Measurements from ENCODE around the gene MRI1. TPM values are rescaled to one million over a fixed set of nuclear protein-coding genes. Genes with fewer than 3 reads are reported as not detected.

The MRI1 gene
- total RNA-seq (2021; ENCODE audit: unreplicated experiment) (19.6 TPM), Bru-seq, nascent RNA (percentile 43 among the genes with signal in this experiment), BruChase-seq, experiment 1, labeled RNA remaining after a 6-hour chase (percentile 54 among the genes with signal in this experiment), BruChase-seq, experiment 2, labeled RNA remaining after a 2-hour chase (percentile 55 among the genes with signal in this experiment)
- polyA plus RNA-seq (2012): 11.1 and 13.1 TPM in 2 replicates
- long read RNA-seq, partial matches to known transcripts: 3 of 11 reads
- long read RNA-seq, other reads (novel, unspliced or antisense): 5 of 11 reads

DNA sequence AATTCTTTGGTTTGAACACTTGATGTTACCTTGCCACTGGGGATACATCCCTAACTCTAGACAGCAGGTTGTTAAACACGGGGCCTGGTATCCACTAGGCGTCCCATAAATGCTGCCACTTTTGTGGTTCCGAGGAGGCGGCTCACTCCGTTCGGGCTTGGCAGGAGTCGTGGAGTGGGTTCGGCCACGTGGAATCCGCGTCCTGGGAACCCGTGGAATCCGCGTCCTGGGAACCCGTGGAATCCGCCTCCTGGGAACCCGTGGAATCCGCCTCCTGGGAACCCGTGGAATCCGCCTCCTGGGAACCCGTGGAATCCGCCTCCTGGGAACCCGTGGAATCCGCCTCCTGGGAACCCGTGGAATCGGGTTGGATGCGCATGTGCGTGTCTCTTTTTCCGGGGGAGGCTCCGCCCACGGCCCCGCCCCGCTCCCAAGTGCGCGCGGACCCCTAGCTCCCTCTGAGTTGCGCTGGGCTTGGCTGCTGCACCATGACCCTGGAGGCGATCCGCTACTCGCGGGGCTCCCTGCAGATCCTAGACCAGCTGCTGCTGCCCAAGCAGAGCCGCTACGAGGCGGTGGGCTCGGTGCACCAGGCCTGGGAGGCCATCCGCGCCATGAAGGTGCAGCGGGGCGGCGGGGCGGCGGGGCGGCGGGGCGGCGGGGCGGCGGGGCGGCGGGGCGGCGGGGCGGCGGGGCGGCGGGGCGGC is at the start of gene MRI1:
TSS of gene MRI1 (plus strand) at position 422 of the 707 bp plus-strand sequence. CDS start at position 489, 67 bp downstream.
- no peaks in the 10 kb centered on the region; a peak in 3 of 4 replicates for H3K36me3 ChIP-seq (ENCODE audit: control insufficient read depth in 1 of 2, insufficient read depth in 2 of 2, low read length in 2 of 2)
- peak within 1 kb of the TSS; percentile 58 to 63 for H3K4me3 ChIP-seq (replicated peaks in 1 of 2; ENCODE audit: low read depth in 1 of 2, low read length in 2 of 2)
- peak within 1 kb of the TSS; percentile 78 for H3K4me2 ChIP-seq (ENCODE audit: low read length)
- intact Hi-C loops (cut with micrococcal nuclease): no loop called here
- H3K27me3 ChIP-seq (ENCODE audit: insufficient read depth, low read length): no peaks in the 10 kb centered on the region
- POLR2A ChIA-PET: interaction anchor here (0.6 to 1.0 kb wide), 2 partner anchors 10 to 46 kb away, joined by 3 to 4 read pairs; partner anchors contain the start of gene C19orf53
- ATAC-seq: peak; percentile 77
- H2AFZ ChIP-seq (ENCODE audit: low read depth, low read length, poor library complexity, severe bottlenecking): no peak within 1 kb of the TSS
- H3K9me3 ChIP-seq (ENCODE audit: control insufficient read depth in 1 of 2, insufficient read depth in 1 of 2, low read depth in 1 of 2, low read length in 2 of 2): no peaks in the 10 kb centered on the region
- RAD21 ChIA-PET (ENCODE audit: low non-redundant PET in 1 of 2, low total read pairs in 2 of 2, uncharacterized antibody in 2 of 2, unreplicated experiment in 2 of 2): no interaction called here
- TF ChIP-seq POLR2A (IDR thresholded peaks at IDR 0.05; ENCODE audit: borderline replicate concordance, extremely low read depth, insufficient read depth, insufficient read length): no peak
- 0 out of 2 replicates have a peak, but pooled peaks have one; percentile 35 for TF ChIP-seq SIN3A (IDR thresholded peaks at IDR 0.05; ENCODE audit: low read depth)
- TF ChIP-seq CEBPB (IDR thresholded peaks at IDR 0.05; ENCODE audit: low read depth): no peak
- no peak for TF ChIP-seq ZBTB33 (IDR thresholded peaks at IDR 0.05; ENCODE audit: extremely low read depth, insufficient replicate concordance, low read length)
- TF ChIP-seq, protein P1, sequence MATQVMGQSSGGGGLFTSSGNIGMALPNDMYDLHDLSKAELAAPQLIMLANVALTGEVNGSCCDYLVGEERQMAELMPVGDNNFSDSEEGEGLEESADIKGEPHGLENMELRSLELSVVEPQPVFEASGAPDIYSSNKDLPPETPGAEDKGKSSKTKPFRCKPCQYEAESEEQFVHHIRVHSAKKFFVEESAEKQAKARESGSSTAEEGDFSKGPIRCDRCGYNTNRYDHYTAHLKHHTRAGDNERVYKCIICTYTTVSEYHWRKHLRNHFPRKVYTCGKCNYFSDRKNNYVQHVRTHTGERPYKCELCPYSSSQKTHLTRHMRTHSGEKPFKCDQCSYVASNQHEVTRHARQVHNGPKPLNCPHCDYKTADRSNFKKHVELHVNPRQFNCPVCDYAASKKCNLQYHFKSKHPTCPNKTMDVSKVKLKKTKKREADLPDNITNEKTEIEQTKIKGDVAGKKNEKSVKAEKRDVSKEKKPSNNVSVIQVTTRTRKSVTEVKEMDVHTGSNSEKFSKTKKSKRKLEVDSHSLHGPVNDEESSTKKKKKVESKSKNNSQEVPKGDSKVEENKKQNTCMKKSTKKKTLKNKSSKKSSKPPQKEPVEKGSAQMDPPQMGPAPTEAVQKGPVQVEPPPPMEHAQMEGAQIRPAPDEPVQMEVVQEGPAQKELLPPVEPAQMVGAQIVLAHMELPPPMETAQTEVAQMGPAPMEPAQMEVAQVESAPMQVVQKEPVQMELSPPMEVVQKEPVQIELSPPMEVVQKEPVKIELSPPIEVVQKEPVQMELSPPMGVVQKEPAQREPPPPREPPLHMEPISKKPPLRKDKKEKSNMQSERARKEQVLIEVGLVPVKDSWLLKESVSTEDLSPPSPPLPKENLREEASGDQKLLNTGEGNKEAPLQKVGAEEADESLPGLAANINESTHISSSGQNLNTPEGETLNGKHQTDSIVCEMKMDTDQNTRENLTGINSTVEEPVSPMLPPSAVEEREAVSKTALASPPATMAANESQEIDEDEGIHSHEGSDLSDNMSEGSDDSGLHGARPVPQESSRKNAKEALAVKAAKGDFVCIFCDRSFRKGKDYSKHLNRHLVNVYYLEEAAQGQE (IDR thresholded peaks at IDR 0.05; ENCODE audit: low read depth): no peak
- TF ChIP-seq POLR2AphosphoS5 (IDR thresholded peaks at IDR 0.05; ENCODE audit: low read depth, low read length): peak; percentile 60
- no peak for TF ChIP-seq EGR1 (IDR thresholded peaks at IDR 0.05; ENCODE audit: low read depth)
- H3K79me2 ChIP-seq (ENCODE audit: insufficient read depth, low read length): no peaks in the 10 kb centered on the region
- H3K27ac ChIP-seq (ENCODE audit: low read depth, low read length): peak within 1 kb of the TSS; percentile 70
- peaks cover 0 to 6% of the 10 kb centered on the region in 2 experiments; a peak in 2 of 4 replicates for H3K4me1 ChIP-seq (ENCODE audit: control insufficient read depth in 1 of 2, insufficient read depth in 2 of 2, low read length in 2 of 2)
- DNase-seq (ENCODE audit: low read depth, low spot score): no peak
- CTCF ChIA-PET: interaction anchor here (1.6 kb wide), 1 partner anchor 16 kb away, joined by 6 read pairs; a partner anchor contains a TSS
- BruUV-seq (replicated peaks): TSS peak; percentile 97
- H3K9ac ChIP-seq (ENCODE audit: low read length): peak within 1 kb of the TSS; percentile 82
- H3K9me2 ChIP-seq (ENCODE audit: insufficient read depth): no peaks in the 10 kb centered on the region
- no peaks in the 10 kb centered on the region for H4K20me1 ChIP-seq (ENCODE audit: insufficient read depth)
